GM23248 (cell line): ENCODE data around the gene SLC5A1. TPM values are rescaled to one million over a fixed set of nuclear protein-coding genes. Genes with fewer than 3 reads are reported as not detected.

Experiments
- DNase-seq: peaks from one replicate; pipeline ENCODE4 v3.0.0-alpha.2; 2015
- H2AFZ ChIP-seq: fragments of 200-600 bp; sonication (generic); 2 replicates; pipeline ENCODE4 v1.6.1; 2016; ENCODE audit warnings: antibody characterized with exemption
- H3F3A ChIP-seq: fragments of 200-600 bp; sonication (generic); 2 replicates; pipeline ENCODE4 v1.6.1; 2016; ENCODE audit warnings: mild to moderate bottlenecking, antibody characterized with exemption, mixed run types; ENCODE audit not compliant: insufficient read depth
- H3K27ac ChIP-seq: fragments of 200-600 bp; sonication (generic); 2 replicates; pipeline ENCODE4 v1.5.1; 2016; ENCODE audit warnings: mild to moderate bottlenecking
- H3K27me3 ChIP-seq: fragments of 200-600 bp; sonication (generic); replicated peaks from 2 replicates; pipeline ENCODE4 v1.6.1; 2016; ENCODE audit warnings: mild to moderate bottlenecking; ENCODE audit not compliant: insufficient read depth
- H3K36me3 ChIP-seq: fragments of 200-600 bp; sonication (generic); 2 replicates; pipeline ENCODE4 v1.6.1; 2016; ENCODE audit warnings: low read depth, mild to moderate bottlenecking
- H3K4me1 ChIP-seq: fragments of 200-600 bp; sonication (generic); 2 replicates; pipeline ENCODE4 v1.6.1; 2016; ENCODE audit warnings: mild to moderate bottlenecking; ENCODE audit not compliant: insufficient read depth
- H3K4me2 ChIP-seq: fragments of 200-600 bp; sonication (generic); one replicate; pipeline ENCODE4 v1.6.1; 2016; ENCODE audit warnings: mild to moderate bottlenecking; ENCODE audit not compliant: unreplicated experiment
- H3K4me3 ChIP-seq: fragments of 200-600 bp; sonication (generic); 2 replicates; pipeline ENCODE4 v1.5.1; 2016; ENCODE audit warnings: mild to moderate bottlenecking
- H3K79me2 ChIP-seq: fragments of 200-600 bp; sonication (generic); 2 replicates; pipeline ENCODE4 v1.6.1; 2016; ENCODE audit warnings: mild to moderate bottlenecking; ENCODE audit not compliant: insufficient read depth
- H3K9ac ChIP-seq: fragments of 200-600 bp; sonication (generic); 2 replicates; pipeline ENCODE4 v1.6.1; 2016; ENCODE audit warnings: mild to moderate bottlenecking
- H3K9me2 ChIP-seq: fragments of 200-600 bp; sonication (generic); 2 replicates; pipeline ENCODE4 v1.6.1; 2016; ENCODE audit warnings: mixed run types, mild to moderate bottlenecking, moderate library complexity; ENCODE audit not compliant: insufficient read depth
- H3K9me3 ChIP-seq: fragments of 200-600 bp; sonication (generic); one replicate; pipeline ENCODE4 v1.6.1; 2017; ENCODE audit warnings: low read depth
- H4K20me1 ChIP-seq: fragments of 200-600 bp; sonication (generic); 2 replicates; pipeline ENCODE4 v1.6.0; 2016; ENCODE audit not compliant: insufficient read depth
- EZH2 ChIP-seq: fragments of 200-600 bp; sonication (generic); IDR thresholded peaks from 2 replicates; pipeline ENCODE4 v1.6.1; 2018; ENCODE audit warnings: antibody characterized with exemption, mild to moderate bottlenecking; ENCODE audit not compliant: insufficient read depth, poor library complexity, severe bottlenecking
- EZH2phosphoT487 ChIP-seq: fragments of 200-600 bp; sonication (generic); IDR thresholded peaks from 2 replicates; pipeline ENCODE4 v1.6.1; 2018; ENCODE audit warnings: antibody characterized with exemption, moderate library complexity, mild to moderate bottlenecking, low read depth; ENCODE audit not compliant: insufficient read depth
- WGBS, 2 experiments: methylation state at CpG; one replicate each; pipeline ENCODE4 v1.1.6; 2015 to 2017; ENCODE audit warnings: low lambda C conversion rate in 2 of 2, low coverage in 1 of 2; ENCODE audit errors: missing lambda C conversion rate in 2 of 2; 5-methylcytosine and 5-hydroxymethylcytosine counted together
- in situ Hi-C: fragments of 300-500 bp; cut with MboI; formaldehyde crosslinking; loops from 2 replicates; pipeline ENCODE4 v1.15.0; 2020
- polyA plus RNA-seq: library from polyadenylated mRNA; unstranded; fragments of >200 nt; fragmentation: Nextera tagmentation; extraction: Ambion mirVana; gene quantifications from 2 replicates; pipeline ENCODE4 v1.2.1, GENCODE V29; 2016
- total RNA-seq: library from RNA; depleted of rRNA; stranded (reverse); fragments of >200 nt; shearing (Covaris generic); gene quantifications from 2 replicates; pipeline ENCODE4 v1.2.3, GENCODE V29; 2014

The SLC5A1 gene
- total and polyA plus RNA-seq, 2 experiments from 2014 or later = not detected

DNA sequence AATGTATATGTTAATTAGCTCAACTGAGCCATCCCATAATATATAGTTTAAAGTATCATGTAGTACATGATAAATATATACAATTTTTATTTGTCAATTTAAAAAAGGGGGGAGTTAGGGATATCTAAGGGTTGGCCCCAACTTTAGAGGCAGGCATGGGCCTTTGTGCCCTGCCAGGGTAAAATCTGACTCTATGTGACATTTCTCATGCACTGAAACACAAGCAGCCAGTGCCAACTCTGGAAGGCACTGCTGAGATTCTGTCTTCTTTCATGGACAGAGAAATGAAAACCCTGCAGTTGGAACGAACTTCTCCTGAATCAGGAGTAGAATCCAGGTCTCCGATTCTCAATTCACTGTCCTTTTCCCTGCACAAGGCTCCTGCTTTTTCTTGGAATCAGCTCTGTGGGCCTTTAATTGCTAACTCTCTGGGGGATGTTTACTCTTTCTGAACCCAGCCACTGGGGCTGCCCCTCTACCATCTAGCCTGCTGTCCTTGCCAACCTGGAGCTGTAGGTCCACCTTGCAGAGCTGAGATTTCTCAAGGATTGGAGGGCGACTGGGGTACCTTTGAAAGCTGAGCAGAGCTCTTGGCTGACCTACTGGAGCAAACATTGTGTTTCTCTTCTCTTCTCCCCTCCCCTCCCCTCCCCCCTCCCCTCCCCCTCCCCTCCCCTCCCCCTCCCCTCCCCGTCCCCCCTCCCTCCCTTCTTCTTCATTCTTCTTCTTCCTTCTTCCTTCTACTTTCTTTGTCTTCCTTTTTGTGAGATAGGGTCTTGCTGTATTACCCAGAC lies 26.7 kb downstream of the SLC5A1 start:
- no peak overlapping the region for H3K4me2 ChIP-seq
- H3K9me2 ChIP-seq = no peaks in the 10 kb centered on the region
- no peak overlapping the region for H3K9ac ChIP-seq
- peaks cover 30% of the 10 kb centered on the region for H3K27me3 ChIP-seq
- no peaks in the 10 kb centered on the region for H3K36me3 ChIP-seq
- no peaks in the 10 kb centered on the region for H3K9me3 ChIP-seq
- WGBS, 2 experiments = 36 to 41% methylated on average over 3 to 4 of the region's 4 CpGs
- no peaks in the 10 kb centered on the region for H3K4me1 ChIP-seq
- DNase-seq = no peak
- H3K27ac ChIP-seq = no peak overlapping the region
- no peaks in the 10 kb centered on the region for H3F3A ChIP-seq
- no peak overlapping the region for H2AFZ ChIP-seq
- in situ Hi-C loops = loop anchor here (10.0 kb wide), 1 partner anchor 85 kb away; no protein-coding TSS in a partner anchor
- H4K20me1 ChIP-seq = no peaks in the 10 kb centered on the region
- TF ChIP-seq EZH2phosphoT487 = no peak
- no peak for TF ChIP-seq EZH2
- H3K4me3 ChIP-seq = no peak overlapping the region
- H3K79me2 ChIP-seq = no peaks in the 10 kb centered on the region

DNA sequence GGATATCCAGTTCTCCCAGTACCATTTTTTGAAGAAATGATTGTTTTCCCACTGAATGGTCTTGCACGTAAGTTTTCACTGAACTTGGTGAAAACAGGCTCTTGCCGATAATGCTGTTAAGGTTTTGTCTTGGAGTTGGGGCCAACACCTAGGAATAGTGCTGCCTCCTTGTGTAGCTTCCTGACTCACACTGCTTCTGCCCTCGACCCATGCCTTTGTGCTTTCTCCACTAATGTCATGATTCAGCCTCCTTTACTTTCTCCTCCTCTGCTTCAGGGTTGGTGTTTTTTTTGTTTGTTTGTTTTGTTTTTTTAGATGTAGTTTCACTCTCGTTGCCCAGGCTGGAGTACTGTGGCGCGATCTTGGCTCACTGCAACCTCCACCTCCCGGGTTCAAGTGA lies 30.2 kb downstream of the SLC5A1 start:
- H3K79me2 ChIP-seq = no peaks in the 10 kb centered on the region
- H3K4me3 ChIP-seq = no peak overlapping the region
- H3K4me1 ChIP-seq = no peaks in the 10 kb centered on the region
- H3K27ac ChIP-seq = no peak overlapping the region
- H3K9ac ChIP-seq = no peak overlapping the region
- no peaks in the 10 kb centered on the region for H3K36me3 ChIP-seq
- H2AFZ ChIP-seq = no peak overlapping the region
- no peak for TF ChIP-seq EZH2
- no peak for TF ChIP-seq EZH2phosphoT487
- WGBS, 2 experiments = 64 to 74% methylated on average over 7 of the region's 7 CpGs
- in situ Hi-C loops = loop anchor here (10.0 kb wide), 1 partner anchor 88 kb away; no protein-coding TSS in a partner anchor
- no peaks in the 10 kb centered on the region for H3F3A ChIP-seq
- DNase-seq = no peak
- H3K27me3 ChIP-seq = peaks cover 34% of the 10 kb centered on the region
- no peak overlapping the region for H3K4me2 ChIP-seq
- H3K9me2 ChIP-seq = no peaks in the 10 kb centered on the region
- H4K20me1 ChIP-seq = no peaks in the 10 kb centered on the region
- H3K9me3 ChIP-seq = no peaks in the 10 kb centered on the region

DNA sequence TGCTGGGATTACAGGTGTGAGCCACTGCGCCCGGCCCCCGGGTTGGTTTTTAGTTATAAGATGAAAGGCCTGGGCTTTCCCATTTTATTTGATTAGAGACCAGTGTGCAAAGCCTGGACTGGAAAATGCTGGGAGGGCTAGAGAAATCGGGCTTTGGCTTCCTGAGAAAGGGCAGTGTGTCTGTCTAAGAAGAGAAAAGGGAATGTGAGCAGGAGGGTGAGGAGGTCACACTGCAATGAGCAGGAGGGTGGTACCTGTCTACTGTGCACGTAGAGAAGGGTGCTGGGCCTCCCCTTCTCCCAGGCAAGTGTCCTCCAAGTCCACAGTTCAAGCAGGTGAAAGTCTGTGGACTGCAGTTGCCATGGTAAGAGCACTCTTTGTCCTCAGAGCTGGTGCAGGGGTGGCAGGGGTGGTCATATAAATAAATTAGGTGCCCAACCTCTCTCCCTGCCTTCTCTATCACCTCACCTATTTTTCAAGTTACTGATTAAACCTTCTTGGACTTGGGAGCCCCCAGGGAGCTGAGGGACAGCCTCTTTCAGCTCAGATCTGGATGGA lies 30.8 kb downstream of the SLC5A1 start:
- Histone ChIP-seq H3K27ac (no peak overlapping the region), H2AFZ (no peak overlapping the region), H3K79me2 (no peaks in the 10 kb centered on the region), H3K4me2 (no peak overlapping the region), H3F3A (no peaks in the 10 kb centered on the region), H3K4me3 (no peak overlapping the region), H3K9me3 (no peaks in the 10 kb centered on the region), H3K27me3 (peaks cover 31% of the 10 kb centered on the region), H4K20me1 (no peaks in the 10 kb centered on the region), H3K4me1 (no peaks in the 10 kb centered on the region), H3K36me3 (no peaks in the 10 kb centered on the region), H3K9me2 (no peaks in the 10 kb centered on the region), H3K9ac (no peak overlapping the region)
- in situ Hi-C loops = loop anchor here (10.0 kb wide), 1 partner anchor 89 kb away; no protein-coding TSS in a partner anchor
- DNase-seq = no peak
- TF ChIP-seq EZH2phosphoT487 = no peak
- TF ChIP-seq EZH2 = no peak
- WGBS, 2 experiments = 44 to 47% methylated on average over 5 of the region's 5 CpGs

- Histone ChIP-seq H3K9me3 (no peaks in the 10 kb centered on the region), H3K27me3 (peaks cover 31% of the 10 kb centered on the region), H3K79me2 (no peaks in the 10 kb centered on the region), H4K20me1 (no peaks in the 10 kb centered on the region), H3K36me3 (no peaks in the 10 kb centered on the region), H3K4me3 (no peak overlapping the region), H3K9ac (no peak overlapping the region), H3K9me2 (no peaks in the 10 kb centered on the region), H3K27ac (no peak overlapping the region), H3K4me1 (peaks cover 4% of the 10 kb centered on the region; the same call in 1 of the 2 replicates), H3K4me2 (no peak overlapping the region), H3F3A (no peaks in the 10 kb centered on the region), H2AFZ (no peak overlapping the region)
- 54 to 60% methylated on average over 10 of the region's 10 CpGs for WGBS, 2 experiments
- TF ChIP-seq EZH2 (no peak), EZH2phosphoT487 (no peak)
- in situ Hi-C loops = loop anchor here (10.0 kb wide), 1 partner anchor 91 kb away; no protein-coding TSS in a partner anchor
- DNase-seq = no peak
These were observed 33.1 kb downstream of the SLC5A1 start for GRCh38 chr22:32075997-32076760.
